ENCODE data around the gene NCEH1.
"Not testable (repeated sequence)": the region's sequence is repeated elsewhere in the genome, so short reads cannot be mapped to it uniquely, and the experiment has no call there.

NCEH1 gene

GRCh38 chr3:172608575-172608974, 102.3 kb downstream of the NCEH1 start:
- no peak for DNase-seq

- DNase-seq, result no peak
Measured at GRCh38 chr3:172607305-172608121, 103.4 kb downstream of the NCEH1 start.

- no peak for DNase-seq
Measured at GRCh38 chr3:172606021-172606420, 104.8 kb downstream of the NCEH1 start.

- no peak for DNase-seq
Measured at GRCh38 chr3:172604895-172605646, 105.8 kb downstream of the NCEH1 start.

GRCh38 chr3:172601066-172601832, 109.6 kb downstream of the NCEH1 start:
- no peak for DNase-seq

GRCh38 chr3:172600644-172601065, 110.2 kb downstream of the NCEH1 start:
- no peak for DNase-seq

- DNase-seq, result no peak
Measured at GRCh38 chr3:172598904-172599303, 112.0 kb downstream of the NCEH1 start.

GRCh38 chr3:172596394-172596706, 114.5 kb downstream of the NCEH1 start:
- no peak for DNase-seq

- DNase-seq, result peak; percentile 48
Measured at GRCh38 chr3:172595664-172596393, 115.0 kb downstream of the NCEH1 start.

- not testable (repeated sequence) for DNase-seq
Measured at GRCh38 chr3:172594900-172595663, 115.8 kb downstream of the NCEH1 start.

- no peak for DNase-seq
Measured at GRCh38 chr3:172592898-172593669, 117.8 kb downstream of the NCEH1 start.

GRCh38 chr3:172591876-172592771, 118.7 kb downstream of the NCEH1 start:
- no peak for DNase-seq

- no peak for DNase-seq
Measured at GRCh38 chr3:172591125-172591605, 119.7 kb downstream of the NCEH1 start.

- no peak for DNase-seq
Measured at GRCh38 chr3:172586436-172586835, 124.4 kb downstream of the NCEH1 start.

- DNase-seq, result no peak
Measured at GRCh38 chr3:172585954-172586353, 124.9 kb downstream of the NCEH1 start.

- no peak for DNase-seq
Measured at GRCh38 chr3:172582712-172583111, 128.2 kb downstream of the NCEH1 start.

GRCh38 chr3:172581757-172582166, 129.1 kb downstream of the NCEH1 start:
- DNase-seq, result no peak

GRCh38 chr3:172580680-172581401, 130.0 kb downstream of the NCEH1 start:
- DNase-seq, result no peak

Measured in NCI-H1436 (cell line).